Activated CD4-positive, alpha-beta T cell treated with anti-CD3 and anti-CD28 coated beads for 36 hours (primary cell): Measurements from ENCODE around the gene TROAP. TPM values are rescaled to one million over a fixed set of nuclear protein-coding genes. Genes with fewer than 3 reads are reported as not detected.
A peak's percentile ranks its signal among the peaks of the same experiment; 100 is the strongest.

Source experiments
- ATAC-seq: fragments of 200-7000 bp; cut with Tn5 transposase; one replicate; pipeline ENCODE4 v1.10.0; 2021; ENCODE audit warnings: mild to moderate bottlenecking, moderate library complexity
- CTCF ChIA-PET: fragments of 350-600 bp; sonication (Branson Sonifier 250); formaldehyde crosslinking; loops from one replicate; lab custom pipeline; 2021; ENCODE audit warnings: antibody characterized with exemption; lab: Charles Lee
- POLR2A ChIA-PET: fragments of 350-600 bp; sonication (Branson Sonifier 250); formaldehyde crosslinking; loops from one replicate; lab custom pipeline; 2021; ENCODE audit warnings: antibody characterized with exemption, inconsistent platforms; lab: Charles Lee
- DNase-seq: peaks from one replicate; pipeline ENCODE4 v3.0.0-alpha.2; 2020
- H3K27ac Mint-ChIP-seq: one replicate; pipeline ENCODE4 v1.8.0; 2021; ENCODE audit warnings: mixed read lengths
- H3K27me3 Mint-ChIP-seq: one replicate; pipeline ENCODE4 v1.8.0; 2021; ENCODE audit warnings: mixed read lengths
- H3K36me3 Mint-ChIP-seq: one replicate; pipeline ENCODE4 v1.8.0; 2021; ENCODE audit warnings: low read depth, mixed read lengths
- H3K4me1 Mint-ChIP-seq: one replicate; pipeline ENCODE4 v1.8.0; 2021; ENCODE audit warnings: mixed read lengths
- H3K4me3 Mint-ChIP-seq: one replicate; pipeline ENCODE4 v1.8.0; 2021; ENCODE audit warnings: mild to moderate bottlenecking, moderate library complexity, mixed read lengths
- H3K9me3 Mint-ChIP-seq: one replicate; pipeline ENCODE4 v1.8.0; 2021; ENCODE audit warnings: low read depth, mixed read lengths
- intact Hi-C, 2 experiments: fragments of 100-400 bp; cut with DNase I in 1 of 2; cut with micrococcal nuclease in 1 of 2; formaldehyde crosslinking; loops; one replicate each; pipeline versions ENCODE4 v1.14.2 to v1.15.1; 2022 to 2024; cut with DNase I, micrococcal nuclease
- total RNA-seq, 2 experiments: library from RNA; stranded (reverse); gene quantifications; one replicate each; pipeline ENCODE4 v1.2.3, GENCODE V29; 2021

Gene TROAP
- total RNA-seq, 2 experiments from 2014 or later: 64.5 to 84.3 TPM

DNA sequence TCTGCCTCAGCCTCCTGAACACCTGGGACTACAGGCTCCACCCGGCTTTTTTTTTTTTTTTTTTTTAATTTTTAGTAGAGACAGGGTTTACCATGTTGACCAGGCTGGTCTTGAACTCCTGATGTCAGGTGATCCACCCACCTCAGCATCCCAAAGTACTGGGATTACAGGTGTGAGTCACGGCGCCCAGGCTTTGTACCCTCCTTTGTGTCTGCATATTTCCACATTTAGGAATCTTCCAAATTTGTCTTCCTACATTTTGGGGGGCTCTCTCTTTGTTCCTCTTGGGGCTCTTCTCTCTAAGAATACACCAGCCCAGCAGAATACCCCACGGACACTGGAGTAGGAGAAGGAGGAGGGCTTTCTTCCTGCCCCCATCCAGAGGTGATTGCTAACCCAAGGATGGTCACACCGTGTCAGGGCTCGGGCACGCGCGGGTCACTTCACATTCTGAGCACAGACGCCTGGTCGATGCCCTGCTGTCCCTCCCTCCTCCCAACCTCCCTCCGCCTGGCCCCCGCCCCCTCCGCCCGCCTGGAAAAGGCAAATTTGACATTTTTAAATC lies 21.5 kb downstream of the TROAP start:
- Mint-ChIP-seq H3K4me3 (no peak overlapping the region), H3K27ac (no peak overlapping the region), H3K27me3 (peaks cover 62% of the 10 kb centered on the region), H3K4me1 (peaks cover 41% of the 10 kb centered on the region), H3K36me3 (no peaks in the 10 kb centered on the region), H3K9me3 (no peaks in the 10 kb centered on the region)
- ATAC-seq (no peak), DNase-seq (no peak)
- CTCF ChIA-PET: interaction anchor here (1.0 to 3.8 kb wide), 3 partner anchors 14 to 359 kb away, joined by 3 to 74 read pairs (median 19); partner anchors contain the start of gene PRPH
- POLR2A ChIA-PET: no interaction called here
- intact Hi-C loops: loop anchor here in 1 of 2 experiments (5.0 kb wide), 1 partner anchor 367 kb away; the partner anchor contains the start of gene WNT1

- peak overlapping the region; percentile 23 for H3K4me3 Mint-ChIP-seq
- ATAC-seq (no peak), DNase-seq (peak; percentile 46)
- no peak overlapping the region for H3K27ac Mint-ChIP-seq
- H3K4me1 Mint-ChIP-seq: peaks cover 41% of the 10 kb centered on the region
- no peaks in the 10 kb centered on the region for H3K36me3 Mint-ChIP-seq
- ChIA-PET POLR2A (no interaction called here), CTCF (interaction anchor here (0.7 to 9.4 kb wide), 5 partner anchors 12 to 169 kb away, joined by 3 to 168 read pairs (median 54); partner anchors contain the start of genes PRPH and SPATS2)
- H3K9me3 Mint-ChIP-seq: no peaks in the 10 kb centered on the region
- H3K27me3 Mint-ChIP-seq: peaks cover 57% of the 10 kb centered on the region
- intact Hi-C loops: loop anchor here in 1 of 2 experiments (5.0 kb wide), 1 partner anchor 368 kb away; the partner anchor contains the start of gene WNT1
Observed at GRCh38 chr12:49345051-49345824, 22.2 kb downstream of the TROAP start.

DNA sequence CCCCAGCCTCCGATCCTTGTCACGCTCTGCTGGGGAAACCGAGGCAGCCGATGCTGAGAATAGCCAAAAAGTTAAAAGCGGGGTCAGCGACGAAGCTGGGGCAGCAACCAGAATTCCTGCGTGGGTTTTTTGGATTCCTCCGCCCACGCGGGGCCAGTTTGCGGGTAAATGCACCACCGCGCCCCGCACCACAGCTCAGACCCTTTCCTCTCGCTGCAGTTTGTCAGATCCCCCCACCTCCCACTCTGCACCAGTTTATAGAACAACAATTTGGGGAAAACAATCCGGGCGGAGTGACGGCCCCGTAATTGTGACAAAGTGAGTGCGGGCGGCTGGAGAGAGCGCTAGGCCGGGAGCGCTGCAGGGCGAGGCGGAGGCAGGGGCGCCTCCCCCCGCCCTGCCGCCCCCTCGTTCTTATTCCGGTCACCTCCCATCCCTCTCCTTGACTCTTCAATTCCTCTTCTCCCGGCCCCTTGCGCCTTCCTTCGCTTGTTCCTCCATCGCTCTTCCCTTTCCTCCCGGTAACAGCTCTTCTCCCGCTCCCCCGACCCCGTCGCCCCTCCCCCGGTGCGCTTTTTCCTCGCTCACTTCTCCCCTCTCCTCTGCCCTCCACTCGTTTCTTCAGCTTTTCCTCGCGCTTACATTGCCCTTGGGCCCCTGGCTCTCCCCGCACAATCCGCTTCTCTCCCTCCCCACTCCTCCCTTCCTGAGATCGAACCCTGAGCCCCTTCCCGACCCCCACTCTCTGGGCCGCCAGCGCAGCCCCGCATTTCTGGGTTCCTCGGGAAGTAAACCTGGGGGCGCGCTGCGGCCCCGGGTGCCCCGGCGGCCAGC lies 23.0 kb downstream of the TROAP start:
- no peaks in the 10 kb centered on the region for H3K36me3 Mint-ChIP-seq
- no peak overlapping the region for H3K27ac Mint-ChIP-seq
- peak overlapping the region; percentile 29 for H3K4me3 Mint-ChIP-seq
- DNase-seq: no peak
- H3K27me3 Mint-ChIP-seq: peaks cover 56% of the 10 kb centered on the region
- CTCF ChIA-PET: interaction anchor here (0.7 to 9.4 kb wide), 11 partner anchors 11 to 169 kb away, joined by 3 to 168 read pairs (median 20); partner anchors contain the start of genes PRPH, SPATS2 and TROAP
- peaks cover 41% of the 10 kb centered on the region for H3K4me1 Mint-ChIP-seq
- H3K9me3 Mint-ChIP-seq: no peaks in the 10 kb centered on the region
- POLR2A ChIA-PET: interaction anchor here (1.4 kb wide), 1 partner anchor 21 kb away, joined by 6 read pairs; the partner anchor contains the start of gene SPATS2
- intact Hi-C loops: loop anchor here in 1 of 2 experiments (1.0 to 5.0 kb wide), 2 partner anchors 255 to 369 kb away; partner anchors contain the start of gene WNT1
- ATAC-seq: no peak

GRCh38 chr12:49346659-49347310 lies 23.7 kb downstream of the TROAP start, which contains the start of gene DNAJC22:
Gene DNAJC22 (plus strand): TSS chr12:49346888. CDS start chr12:49348873, 1,985 bp downstream.
- ChIA-PET CTCF (interaction anchor here (0.6 to 9.4 kb wide), 31 partner anchors 11 to 363 kb away, joined by 3 to 168 read pairs (median 5); partner anchors contain the start of genes PRPH, SPATS2 and TROAP), POLR2A (interaction anchor here (1.4 kb wide), 1 partner anchor 20 kb away, joined by 6 read pairs; the partner anchor contains the start of gene SPATS2)
- Mint-ChIP-seq H3K4me1 (peaks cover 41% of the 10 kb centered on the region), H3K27me3 (peaks cover 52% of the 10 kb centered on the region), H3K9me3 (no peaks in the 10 kb centered on the region), H3K4me3 (peak within 1 kb of the TSS; percentile 29), H3K27ac (no peak within 1 kb of the TSS), H3K36me3 (no peaks in the 10 kb centered on the region)
- intact Hi-C loops: loop anchor here in 1 of 2 experiments (1.0 to 5.0 kb wide), 3 partner anchors 58 to 369 kb away; partner anchors contain the start of gene WNT1
- ATAC-seq (no peak), DNase-seq (peak; percentile 64)

- H3K36me3 Mint-ChIP-seq: no peaks in the 10 kb centered on the region
- H3K4me1 Mint-ChIP-seq: peaks cover 40% of the 10 kb centered on the region
- peaks cover 54% of the 10 kb centered on the region for H3K27me3 Mint-ChIP-seq
- DNase-seq (peak; percentile 84), ATAC-seq (peak; percentile 67)
- H3K27ac Mint-ChIP-seq: no peak overlapping the region
- ChIA-PET POLR2A (interaction anchor here (0.6 kb wide), 1 partner anchor 19 kb away, joined by 3 read pairs; the partner anchor contains the start of gene SPATS2), CTCF (interaction anchor here (0.5 to 9.4 kb wide), 62 partner anchors 9 to 900 kb away, joined by 3 to 168 read pairs (median 4); partner anchors contain the start of genes C1QL4, PRPH, SPATS2 and TROAP)
- peak overlapping the region; percentile 29 for H3K4me3 Mint-ChIP-seq
- intact Hi-C loops: loop anchor here in 1 of 2 experiments (1.0 to 5.0 kb wide), 2 partner anchors 59 to 370 kb away; partner anchors contain the start of gene WNT1
- no peaks in the 10 kb centered on the region for H3K9me3 Mint-ChIP-seq
Observed at GRCh38 chr12:49347311-49348193, 24.5 kb downstream of the TROAP start.

DNA sequence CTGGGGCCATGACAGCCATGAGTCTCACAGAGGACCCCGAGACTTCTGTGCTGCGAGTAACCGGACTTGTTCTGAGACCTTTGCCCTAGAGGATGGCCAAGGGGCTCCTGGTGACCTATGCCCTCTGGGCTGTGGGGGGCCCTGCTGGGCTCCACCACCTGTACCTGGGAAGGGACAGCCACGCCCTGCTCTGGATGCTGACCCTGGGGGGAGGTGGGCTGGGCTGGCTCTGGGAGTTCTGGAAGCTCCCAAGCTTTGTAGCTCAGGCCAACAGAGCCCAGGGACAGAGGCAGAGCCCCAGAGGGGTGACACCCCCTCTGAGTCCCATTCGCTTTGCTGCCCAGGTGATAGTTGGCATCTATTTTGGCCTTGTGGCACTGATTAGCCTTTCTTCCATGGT lies 25.7 kb downstream of the TROAP start:
- intact Hi-C loops: loop anchor here in 1 of 2 experiments (5.0 kb wide), 1 partner anchor 371 kb away; the partner anchor contains the start of gene WNT1
- peaks cover 28% of the 10 kb centered on the region for H3K4me1 Mint-ChIP-seq
- CTCF ChIA-PET: interaction anchor here (0.7 to 9.4 kb wide), 12 partner anchors 8 to 234 kb away, joined by 3 to 168 read pairs (median 5); partner anchors contain the start of genes KCNH3 and PRPH
- H3K4me3 Mint-ChIP-seq: no peak overlapping the region
- no peaks in the 10 kb centered on the region for H3K9me3 Mint-ChIP-seq
- no peak overlapping the region for H3K27ac Mint-ChIP-seq
- no peaks in the 10 kb centered on the region for H3K36me3 Mint-ChIP-seq
- peaks cover 53% of the 10 kb centered on the region for H3K27me3 Mint-ChIP-seq
- no peak for ATAC-seq
- no peak for DNase-seq
- POLR2A ChIA-PET: no interaction called here

DNA sequence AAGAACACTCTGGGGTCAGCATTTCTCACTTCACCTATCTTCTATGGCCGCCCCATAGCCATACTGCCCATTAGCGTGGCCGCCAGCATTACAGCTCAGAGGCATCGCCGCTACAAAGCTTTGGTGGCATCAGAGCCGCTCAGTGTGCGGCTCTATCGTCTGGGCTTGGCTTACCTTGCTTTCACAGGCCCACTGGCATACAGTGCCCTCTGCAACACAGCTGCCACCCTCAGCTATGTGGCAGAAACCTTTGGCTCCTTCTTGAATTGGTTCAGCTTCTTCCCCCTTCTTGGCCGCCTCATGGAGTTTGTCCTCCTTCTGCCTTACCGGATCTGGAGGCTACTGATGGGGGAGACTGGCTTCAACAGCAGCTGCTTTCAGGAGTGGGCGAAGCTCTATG lies 26.2 kb downstream of the TROAP start:
- intact Hi-C loops: loop anchor here in 1 of 2 experiments (5.0 kb wide), 1 partner anchor 372 kb away; the partner anchor contains the start of gene WNT1
- H3K4me1 Mint-ChIP-seq: peaks cover 24% of the 10 kb centered on the region
- ChIA-PET POLR2A (no interaction called here), CTCF (interaction anchor here (0.7 to 9.4 kb wide), 12 partner anchors 8 to 234 kb away, joined by 3 to 168 read pairs (median 5); partner anchors contain the start of genes KCNH3 and PRPH)
- no peak overlapping the region for H3K4me3 Mint-ChIP-seq
- DNase-seq: no peak
- no peak overlapping the region for H3K27ac Mint-ChIP-seq
- H3K36me3 Mint-ChIP-seq: no peaks in the 10 kb centered on the region
- no peak for ATAC-seq
- H3K27me3 Mint-ChIP-seq: peaks cover 48% of the 10 kb centered on the region
- H3K9me3 Mint-ChIP-seq: no peaks in the 10 kb centered on the region

DNA sequence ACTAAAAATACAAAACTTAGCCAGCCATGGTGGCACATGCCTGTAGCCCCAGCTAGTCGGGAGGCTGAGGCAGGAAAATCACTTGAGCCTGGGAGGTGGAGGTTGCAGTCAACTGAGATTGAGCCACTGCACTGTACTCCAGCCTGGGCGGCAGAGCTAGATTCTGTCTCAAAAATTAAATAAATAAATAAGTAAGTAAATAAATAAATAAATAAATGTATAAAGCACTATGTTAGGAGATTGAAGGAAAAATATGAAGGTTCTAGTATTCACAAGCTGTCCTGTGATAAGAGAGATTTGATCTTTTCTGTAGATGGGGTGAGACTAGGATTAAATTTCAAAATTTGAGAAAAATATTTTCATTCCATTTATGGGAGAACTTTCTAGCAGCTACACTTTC lies 29.3 kb downstream of the TROAP start:
- DNase-seq: no peak
- Mint-ChIP-seq H3K36me3 (no peaks in the 10 kb centered on the region), H3K4me1 (peaks cover 1% of the 10 kb centered on the region), H3K4me3 (no peak overlapping the region), H3K27ac (no peak overlapping the region), H3K27me3 (peaks cover 35% of the 10 kb centered on the region), H3K9me3 (no peaks in the 10 kb centered on the region)
- intact Hi-C loops: no loop called here
- ATAC-seq: no peak
- ChIA-PET CTCF (interaction anchor here (0.5 to 9.4 kb wide), 12 partner anchors 8 to 364 kb away, joined by 3 to 168 read pairs (median 4); partner anchors contain the start of genes PRPH, SPATS2 and TROAP), POLR2A (no interaction called here)

GRCh38 chr12:49355913-49356312 lies 32.9 kb downstream of the TROAP start:
- no peak for DNase-seq
- Mint-ChIP-seq H3K27ac (no peak overlapping the region), H3K9me3 (no peaks in the 10 kb centered on the region), H3K4me1 (peaks cover 6% of the 10 kb centered on the region), H3K4me3 (no peak overlapping the region), H3K36me3 (no peaks in the 10 kb centered on the region), H3K27me3 (peaks cover 33% of the 10 kb centered on the region)
- ChIA-PET CTCF (interaction anchor here (0.7 to 14.1 kb wide), 6 partner anchors 9 to 158 kb away, joined by 3 to 374 read pairs (median 24); partner anchors contain the start of gene DNAJC22), POLR2A (no interaction called here)
- no peak for ATAC-seq
- intact Hi-C loops: loop anchor here in 1 of 2 experiments (5.0 kb wide), 1 partner anchor 266 kb away; the partner anchor contains the start of gene PRPF40B
